HEK293 (cell line): Measurements from ENCODE around the gene ELAC2.

Source experiments
- CTCF ChIA-PET: fragments of 350-600 bp; formaldehyde crosslinking; extraction: SDS; loops from one replicate; lab custom pipeline; 2021; ENCODE audit warnings: antibody characterized with exemption; lab: Yijun Ruan, JAX
- POLR2A ChIA-PET: fragments of 300-600 bp; formaldehyde crosslinking; extraction: SDS; loops from one replicate; lab custom pipeline; 2020; ENCODE audit warnings: antibody characterized with exemption, inconsistent platforms; lab: Yijun Ruan, JAX
- H3K27ac ChIP-seq: fragments of 200-500 bp; sonication (Bioruptor generic); 2 replicates; pipeline ENCODE4 v1.5.1; 2014; ENCODE audit warnings: low read depth, low read length, control low read depth, inconsistent platforms; ENCODE audit errors: extremely low read depth
- H3K36me3 ChIP-seq, 2 experiments: fragments of 200-500 bp in 1 of 2; sonication (Bioruptor generic) in 1 of 2; 1 replicate in 1 of 2; 2 replicates in 1 of 2; pipeline ENCODE4 v1.5.1; 2014 to 2017; ENCODE audit warnings: inconsistent platforms in 2 of 2, low read length in 2 of 2; ENCODE audit not compliant: control insufficient read depth in 2 of 2, insufficient read depth in 1 of 2
- H3K4me1 ChIP-seq: fragments of 200-500 bp; sonication (Bioruptor generic); 2 replicates; pipeline ENCODE4 v1.5.1; 2014; ENCODE audit warnings: mild to moderate bottlenecking, low read length, inconsistent platforms; ENCODE audit not compliant: control insufficient read depth, insufficient read depth
- H3K4me3 ChIP-seq: 2 replicates; pipeline ENCODE4 v1.5.1; 2011; ENCODE audit warnings: low read depth, mild to moderate bottlenecking, control low read depth, low read length, moderate library complexity
- H3K9me3 ChIP-seq: fragments of 200-500 bp; sonication (Bioruptor generic); 2 replicates; pipeline ENCODE4 v1.5.1; 2014; ENCODE audit warnings: low read depth, low read length, inconsistent platforms; ENCODE audit not compliant: control insufficient read depth, insufficient read depth
- BCL11B ChIP-seq: fragments of 450-650 bp; formaldehyde crosslinking; IDR thresholded peaks from 2 replicates; pipeline ENCODE4 v1.5.1; 2016; ENCODE audit warnings: low read depth, missing biosample characterization, missing genetic modification characterization
- BCL6B ChIP-seq: fragments of 450-650 bp; formaldehyde crosslinking; IDR thresholded peaks from 2 replicates; pipeline ENCODE4 v1.5.1; 2017; ENCODE audit warnings: missing biosample characterization, missing genetic modification characterization
- HOXA7 ChIP-seq: sonication (generic); formaldehyde crosslinking; IDR thresholded peaks from 2 replicates; pipeline ENCODE4 v1.8.1; 2022; ENCODE audit warnings: missing genetic modification reagents, borderline replicate concordance
- KLF10 ChIP-seq: fragments of 450-650 bp; IDR thresholded peaks from 2 replicates; pipeline ENCODE4 v1.5.1; 2018; ENCODE audit warnings: missing biosample characterization, mild to moderate bottlenecking, missing genetic modification characterization
- KLF8 ChIP-seq: fragments of 450-650 bp; formaldehyde crosslinking; IDR thresholded peaks from 2 replicates; pipeline ENCODE4 v1.5.1; 2016; ENCODE audit warnings: missing biosample characterization, missing genetic modification characterization
- PRDM2 ChIP-seq: fragments of 450-650 bp; formaldehyde crosslinking; IDR thresholded peaks from 2 replicates; pipeline ENCODE4 v1.5.1; 2016; ENCODE audit warnings: missing biosample characterization, missing genetic modification characterization, borderline replicate concordance
- SETDB1 ChIP-seq: IDR thresholded peaks from one replicate; pipeline ENCODE4 v1.6.1; 2017; ENCODE audit warnings: mild to moderate bottlenecking, low read length, moderate library complexity, mixed read lengths; ENCODE audit not compliant: insufficient read length
- TCF7L2 ChIP-seq: IDR thresholded peaks from 2 replicates; pipeline ENCODE4 v1.6.1; 2011; ENCODE audit warnings: low read depth, mild to moderate bottlenecking, inconsistent platforms, low read length, moderate library complexity, borderline replicate concordance
- TRIM28 ChIP-seq: IDR thresholded peaks from 2 replicates; pipeline ENCODE4 v1.6.1; 2011; ENCODE audit warnings: low read length, control low read depth, borderline replicate concordance
- ZBTB21 ChIP-seq: fragments of 450-650 bp; formaldehyde crosslinking; IDR thresholded peaks from 2 replicates; pipeline ENCODE4 v1.5.1; 2017; ENCODE audit warnings: missing biosample characterization, missing genetic modification characterization
- ZBTB7A ChIP-seq: fragments of 450-650 bp; formaldehyde crosslinking; IDR thresholded peaks from 2 replicates; pipeline ENCODE4 v1.5.1; 2016; ENCODE audit warnings: low read depth, missing biosample characterization, missing genetic modification characterization
- ZEB2 ChIP-seq: fragments of 450-650 bp; formaldehyde crosslinking; IDR thresholded peaks from 2 replicates; pipeline ENCODE4 v1.5.1; 2016; ENCODE audit warnings: missing biosample characterization, missing genetic modification characterization
- ZFP37 ChIP-seq: fragments of 450-650 bp; formaldehyde crosslinking; IDR thresholded peaks from 2 replicates; pipeline ENCODE4 v1.5.1; 2016; ENCODE audit warnings: missing biosample characterization, missing genetic modification characterization
- ZNF146 ChIP-seq: fragments of 450-650 bp; formaldehyde crosslinking; IDR thresholded peaks from 2 replicates; pipeline ENCODE4 v1.5.1; 2016; ENCODE audit warnings: missing biosample characterization, missing genetic modification characterization
- ZNF239 ChIP-seq: fragments of 450-650 bp; formaldehyde crosslinking; IDR thresholded peaks from 2 replicates; pipeline ENCODE4 v1.5.1; 2016; ENCODE audit warnings: missing biosample characterization, missing genetic modification characterization
- ZNF302 ChIP-seq: fragments of 450-650 bp; formaldehyde crosslinking; IDR thresholded peaks from 2 replicates; pipeline ENCODE4 v1.5.1; 2016; ENCODE audit warnings: missing biosample characterization, missing genetic modification characterization, low read depth
- ZNF354C ChIP-seq: fragments of 450-650 bp; formaldehyde crosslinking; IDR thresholded peaks from 2 replicates; pipeline ENCODE4 v1.5.1; 2016; ENCODE audit warnings: missing biosample characterization, missing genetic modification characterization, low read depth, borderline replicate concordance
- ZNF366 ChIP-seq: fragments of 450-650 bp; formaldehyde crosslinking; conservative IDR thresholded peaks from 2 replicates; pipeline ENCODE4 v1.5.1; 2016; ENCODE audit warnings: missing biosample characterization, missing genetic modification characterization
- ZNF433 ChIP-seq: fragments of 450-650 bp; formaldehyde crosslinking; IDR thresholded peaks from 2 replicates; pipeline ENCODE4 v1.5.1; 2016; ENCODE audit warnings: missing biosample characterization, missing genetic modification characterization, low read depth
- ZNF473 ChIP-seq: fragments of 450-650 bp; formaldehyde crosslinking; IDR thresholded peaks from 2 replicates; pipeline ENCODE4 v1.5.1; 2017; ENCODE audit warnings: missing biosample characterization, missing genetic modification characterization
- ZNF48 ChIP-seq: fragments of 450-650 bp; formaldehyde crosslinking; IDR thresholded peaks from 2 replicates; pipeline ENCODE4 v1.5.1; 2016; ENCODE audit warnings: missing biosample characterization, missing genetic modification characterization
- ZNF639 ChIP-seq: fragments of 450-650 bp; formaldehyde crosslinking; IDR thresholded peaks from 2 replicates; pipeline ENCODE4 v1.5.1; 2016; ENCODE audit warnings: missing biosample characterization, missing genetic modification characterization
- ZNF660 ChIP-seq: fragments of 450-650 bp; IDR thresholded peaks from 2 replicates; pipeline ENCODE4 v1.5.1; 2018; ENCODE audit warnings: missing biosample characterization, mild to moderate bottlenecking, missing genetic modification characterization
- ZNF785 ChIP-seq: fragments of 450-650 bp; formaldehyde crosslinking; IDR thresholded peaks from 2 replicates; pipeline ENCODE4 v1.5.1; 2016; ENCODE audit warnings: missing biosample characterization, missing genetic modification characterization
- ZNF792 ChIP-seq: fragments of 450-650 bp; formaldehyde crosslinking; IDR thresholded peaks from 2 replicates; pipeline ENCODE4 v1.5.1; 2016; ENCODE audit warnings: missing biosample characterization, missing genetic modification characterization
- ZNF843 ChIP-seq: fragments of 450-650 bp; formaldehyde crosslinking; IDR thresholded peaks from 2 replicates; pipeline ENCODE4 v1.5.1; 2016; ENCODE audit warnings: missing biosample characterization, missing genetic modification characterization

ELAC2 gene

GRCh38 chr17:12959441-12959840 is 58.4 kb downstream of the ELAC2 start:
- H3K36me3 ChIP-seq = peaks cover 20 to 57% of the 10 kb centered on the region in 2 experiments
- ChIA-PET POLR2A (no interaction called here), CTCF (no interaction called here)
- no peak overlapping the region for H3K27ac ChIP-seq
- TF ChIP-seq ZNF639 (tag by site-specific recombination) = no peak
- no peak for TF ChIP-seq ZNF660 (tag by site-specific recombination)
- no peak for TF ChIP-seq SETDB1
- no peak for TF ChIP-seq ZBTB21 (tag by site-specific recombination)
- no peak for TF ChIP-seq ZNF354C (tag by site-specific recombination)
- no peak for TF ChIP-seq TRIM28
- no peak for TF ChIP-seq ZNF433 (tag by site-specific recombination)
- no peak for TF ChIP-seq TCF7L2
- TF ChIP-seq KLF10 (tag by site-specific recombination) = no peak
- H3K4me3 ChIP-seq = no peak overlapping the region
- no peaks in the 10 kb centered on the region for H3K4me1 ChIP-seq
- H3K9me3 ChIP-seq = no peaks in the 10 kb centered on the region

GRCh38 chr17:12958786-12959185 is 59.0 kb downstream of the ELAC2 start:
- TF ChIP-seq ZFP37 (no peak), ZNF302 (no peak), ZNF843 (no peak), ZBTB7A (tag by site-specific recombination) (no peak), ZEB2 (no peak)
- POLR2A ChIA-PET = no interaction called here

GRCh38 chr17:12955521-12955920 is 62.3 kb downstream of the ELAC2 start:
- CTCF ChIA-PET = no interaction called here
- no peak overlapping the region for H3K27ac ChIP-seq
- TF ChIP-seq ZNF146 (tag by site-specific recombination) (no peak), ZNF792 (tag by site-specific recombination) (no peak), ZNF473 (tag by site-specific recombination) (no peak), BCL11B (tag by site-specific recombination) (no peak), ZNF785 (tag by site-specific recombination) (no peak), HOXA7 (CRISPR knock-in tag) (no peak), KLF8 (tag by site-specific recombination) (no peak), PRDM2 (tag by site-specific recombination) (no peak), ZNF239 (tag by site-specific recombination) (no peak), ZNF48 (tag by site-specific recombination) (no peak), BCL6B (no peak), ZNF366 (tag by site-specific recombination) (no peak)

More at GRCh38 chr17:12958786-12959185, 59.0 kb downstream of the ELAC2 start:
- Histone ChIP-seq H3K36me3 (peaks cover 20 to 58% of the 10 kb centered on the region in 2 experiments), H3K9me3 (no peaks in the 10 kb centered on the region), H3K4me1 (no peaks in the 10 kb centered on the region), H3K27ac (no peak overlapping the region), H3K4me3 (no peak overlapping the region)
- CTCF ChIA-PET = interaction anchor here (0.6 kb wide), 1 partner anchor 44 kb away, joined by 3 read pairs; no protein-coding TSS in a partner anchor

More at GRCh38 chr17:12955521-12955920, 62.3 kb downstream of the ELAC2 start:
- Histone ChIP-seq H3K4me3 (no peak overlapping the region), H3K9me3 (no peaks in the 10 kb centered on the region), H3K4me1 (no peaks in the 10 kb centered on the region), H3K36me3 (peaks cover 29 to 71% of the 10 kb centered on the region in 2 experiments)
- POLR2A ChIA-PET = no interaction called here
